Panc1 (cell line): ENCODE data around the gene FAM110A. TPM values are rescaled to one million over a fixed set of nuclear protein-coding genes. Genes with fewer than 3 reads are reported as not detected.
A peak's percentile ranks its signal among the peaks of the same experiment; 100 is the strongest.

Experiments used
- ATAC-seq: fragments of 200-7000 bp; cut with Tn5 transposase; 2 replicates; pipeline ENCODE4 v1.9.1; 2020; ENCODE audit warnings: mild to moderate bottlenecking, moderate library complexity
- BruUV-seq: library from RNA; stranded (reverse); fragments of 400-500 nt; replicated peaks from 2 replicates; lab custom pipeline; 2021; lab: Mats Ljungman, UMichigan
- CTCF ChIA-PET: fragments of 300-600 bp; sonication (Branson Sonifier 250); formaldehyde crosslinking; loops from one replicate; lab custom pipeline; 2022; ENCODE audit warnings: antibody characterized with exemption; lab: Charles Lee
- POLR2A ChIA-PET: fragments of 300-600 bp; sonication (Branson Sonifier 250); formaldehyde crosslinking; loops from one replicate; lab custom pipeline; 2022; ENCODE audit warnings: antibody characterized with exemption; lab: Charles Lee
- DNase-seq: peaks from one replicate; pipeline ENCODE4 v3.0.0-alpha.2; 2010; ENCODE audit warnings: low read depth, low spot score
- H3K27ac ChIP-seq: 2 replicates; pipeline ENCODE4 v1.5.1; 2011; ENCODE audit warnings: mild to moderate bottlenecking, low read length, inconsistent platforms
- H3K27me3 ChIP-seq: fragments of 200-500 bp; sonication (Bioruptor generic); 2 replicates; pipeline ENCODE4 v1.6.0; 2014; ENCODE audit warnings: low read length, inconsistent platforms; ENCODE audit not compliant: control insufficient read depth, insufficient read depth
- H3K36me3 ChIP-seq: fragments of 200-500 bp; sonication (Bioruptor generic); 2 replicates; pipeline ENCODE4 v1.5.1; 2014; ENCODE audit warnings: inconsistent platforms, mild to moderate bottlenecking, low read length, moderate library complexity; ENCODE audit not compliant: control insufficient read depth, insufficient read depth
- H3K4me1 ChIP-seq: 2 replicates; pipeline ENCODE4 v1.5.1; 2011; ENCODE audit warnings: inconsistent platforms, mild to moderate bottlenecking, low read length, moderate library complexity; ENCODE audit not compliant: control insufficient read depth, insufficient read depth
- H3K4me3 ChIP-seq, 2 experiments: 2 replicates each; pipeline ENCODE4 v1.5.1; 2011 to 2012; ENCODE audit warnings: low read depth in 2 of 2, low read length in 2 of 2, mild to moderate bottlenecking in 2 of 2, inconsistent platforms in 1 of 2, moderate library complexity in 1 of 2
- H3K9me3 ChIP-seq: fragments of 200-500 bp; sonication (Bioruptor generic); 2 replicates; pipeline ENCODE4 v1.5.1; 2014; ENCODE audit warnings: low read depth, mild to moderate bottlenecking, inconsistent platforms, low read length, moderate library complexity; ENCODE audit not compliant: control insufficient read depth, insufficient read depth
- CTCF ChIP-seq: fragments of 450-650 bp; IDR thresholded peaks from 2 replicates; pipeline ENCODE4 v1.5.1; 2017; ENCODE audit warnings: mild to moderate bottlenecking
- POLR2AphosphoS5 ChIP-seq: IDR thresholded peaks from 2 replicates; pipeline ENCODE4 v1.6.1; 2012; ENCODE audit warnings: mild to moderate bottlenecking, low read depth, low read length, moderate library complexity
- REST ChIP-seq, 2 experiments: IDR thresholded peaks; 2 replicates each; pipeline ENCODE4 v1.6.1; 2011 to 2012; ENCODE audit warnings: low read depth in 2 of 2, control low read depth in 1 of 2, low read length in 1 of 2, mild to moderate bottlenecking in 1 of 2, moderate library complexity in 1 of 2; ENCODE audit not compliant: insufficient read depth in 1 of 2
- SIN3A ChIP-seq: IDR thresholded peaks from 2 replicates; pipeline ENCODE4 v1.6.1; 2012; ENCODE audit warnings: low read depth, mild to moderate bottlenecking, low read length, moderate library complexity, borderline replicate concordance; ENCODE audit not compliant: insufficient read depth
- TCF7L2 ChIP-seq: IDR thresholded peaks from 2 replicates; pipeline ENCODE4 v1.6.1; 2011; ENCODE audit warnings: mild to moderate bottlenecking, low read depth, low read length, inconsistent platforms
- in situ Hi-C: cut with HindIII; loops from 2 replicates; pipeline ENCODE4 v1.10.0; 2016; ENCODE audit warnings: low sequenced_read_pairs, low pct_unique_long_range_greater_than_20kb
- intact Hi-C: fragments of 100-400 bp; cut with micrococcal nuclease; formaldehyde crosslinking; loops from one replicate; pipeline ENCODE4 v1.10.0; 2022; ENCODE audit not compliant: unreplicated experiment
- total RNA-seq: library from RNA; stranded (reverse); gene quantifications from one replicate; pipeline ENCODE4 v1.2.1, GENCODE V29; 2021; ENCODE audit not compliant: unreplicated experiment

Gene FAM110A
- total RNA-seq, 1 experiment from 2014 or later: 7.8 TPM

GRCh38 chr20:877814-878213, 44.3 kb downstream of the FAM110A start:
- no peak overlapping the region for H3K27ac ChIP-seq
- H3K9me3 ChIP-seq: no peaks in the 10 kb centered on the region
- no peaks in the 10 kb centered on the region for H3K36me3 ChIP-seq
- no peak for TF ChIP-seq CTCF
- no peak for TF ChIP-seq TCF7L2
- no peak for TF ChIP-seq POLR2AphosphoS5
- TF ChIP-seq SIN3A: no peak
- no peak for TF ChIP-seq REST (IDR thresholded peaks at IDR 0.05; ENCODE audit: insufficient read depth in 1 of 2, low read depth in 2 of 2, low read length in 1 of 2)
- DNase-seq (no peak), ATAC-seq (no peak)
- H3K27me3 ChIP-seq: no peaks in the 10 kb centered on the region
- intact Hi-C loops (no loop called here), in situ Hi-C loops (no loop called here)
- H3K4me1 ChIP-seq: peaks cover 5% of the 10 kb centered on the region; the same call in 1 of the 2 replicates
- ChIA-PET CTCF (no interaction called here), POLR2A (no interaction called here)
- BruUV-seq: no TSS peak
- no peak overlapping the region for H3K4me3 ChIP-seq

- Histone ChIP-seq H3K27me3 (no peaks in the 10 kb centered on the region), H3K9me3 (no peaks in the 10 kb centered on the region), H3K27ac (no peak overlapping the region), H3K4me1 (peaks cover 5% of the 10 kb centered on the region; the same call in 1 of the 2 replicates), H3K4me3 (no peak overlapping the region), H3K36me3 (no peaks in the 10 kb centered on the region)
- in situ Hi-C loops (no loop called here), intact Hi-C loops (no loop called here)
- ATAC-seq (no peak), DNase-seq (no peak)
- CTCF ChIA-PET: no interaction called here
- BruUV-seq: no TSS peak
- no peak for TF ChIP-seq TCF7L2
- peak; percentile 93 to 94 for TF ChIP-seq REST (IDR thresholded peaks at IDR 0.05; ENCODE audit: insufficient read depth in 1 of 2, low read depth in 2 of 2, low read length in 1 of 2)
- POLR2A ChIA-PET: no interaction called here
Observed at GRCh38 chr20:878511-879307, 45.2 kb downstream of the FAM110A start.
